Measurements from ENCODE around the gene MMP23B. TPM values are rescaled to one million over a fixed set of nuclear protein-coding genes. Genes with fewer than 3 reads are reported as not detected.
A peak's percentile ranks its signal among the peaks of the same experiment; 100 is the strongest.

MMP23B gene
- total RNA-seq, 2 donors from 2014 or later: 3.0 to 5.8 TPM

DNA sequence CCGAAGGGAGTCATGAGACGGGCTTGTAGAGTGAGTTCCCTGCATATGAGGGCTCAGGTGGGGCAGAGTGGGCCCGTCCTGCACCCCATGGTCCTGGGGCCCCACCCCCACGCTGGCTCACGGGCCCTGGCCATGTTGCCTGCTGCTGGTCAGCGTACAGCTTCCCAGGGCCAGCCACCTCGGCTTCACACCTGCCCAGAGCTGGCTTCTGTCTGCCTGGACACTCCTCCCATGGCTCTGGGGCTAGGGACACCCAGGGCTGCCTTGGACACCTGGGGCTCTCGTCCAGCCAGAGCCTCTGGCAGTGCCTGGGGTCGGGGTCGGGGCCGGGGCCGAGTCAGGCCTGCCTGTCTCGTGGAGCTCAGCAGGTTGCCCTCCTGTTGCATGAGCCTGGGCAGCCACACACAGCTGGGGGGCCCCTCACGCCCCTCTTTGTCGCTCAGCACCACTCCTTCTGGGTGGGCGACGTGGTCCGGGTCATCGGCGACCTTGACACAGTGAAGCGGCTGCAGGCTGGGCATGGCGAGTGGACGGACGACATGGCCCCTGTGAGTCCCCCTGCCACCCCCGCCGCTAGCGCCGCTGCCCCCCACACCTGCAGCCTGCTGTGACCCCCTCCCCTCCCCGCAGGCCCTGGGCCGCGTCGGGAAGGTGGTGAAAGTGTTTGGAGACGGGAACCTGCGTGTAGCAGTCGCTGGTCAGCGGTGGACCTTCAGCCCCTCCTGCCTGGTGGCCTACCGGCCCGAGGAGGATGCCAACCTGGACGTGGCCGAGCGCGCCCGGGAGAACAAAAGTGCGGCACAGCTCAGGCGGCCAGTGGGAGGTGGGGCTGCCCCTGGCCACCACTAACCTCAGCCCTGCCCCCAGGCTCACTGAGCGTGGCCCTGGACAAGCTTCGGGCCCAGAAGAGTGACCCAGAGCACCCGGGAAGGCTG is 5.5 kb upstream of the MMP23B start:
- H3K27ac ChIP-seq: peak overlapping the region; percentile 72
- H3K9ac ChIP-seq (ENCODE audit: low read depth in 2 of 2, low read length in 2 of 2): peak overlapping the region; percentile 43 to 51
- no peak for DNase-seq

DNA sequence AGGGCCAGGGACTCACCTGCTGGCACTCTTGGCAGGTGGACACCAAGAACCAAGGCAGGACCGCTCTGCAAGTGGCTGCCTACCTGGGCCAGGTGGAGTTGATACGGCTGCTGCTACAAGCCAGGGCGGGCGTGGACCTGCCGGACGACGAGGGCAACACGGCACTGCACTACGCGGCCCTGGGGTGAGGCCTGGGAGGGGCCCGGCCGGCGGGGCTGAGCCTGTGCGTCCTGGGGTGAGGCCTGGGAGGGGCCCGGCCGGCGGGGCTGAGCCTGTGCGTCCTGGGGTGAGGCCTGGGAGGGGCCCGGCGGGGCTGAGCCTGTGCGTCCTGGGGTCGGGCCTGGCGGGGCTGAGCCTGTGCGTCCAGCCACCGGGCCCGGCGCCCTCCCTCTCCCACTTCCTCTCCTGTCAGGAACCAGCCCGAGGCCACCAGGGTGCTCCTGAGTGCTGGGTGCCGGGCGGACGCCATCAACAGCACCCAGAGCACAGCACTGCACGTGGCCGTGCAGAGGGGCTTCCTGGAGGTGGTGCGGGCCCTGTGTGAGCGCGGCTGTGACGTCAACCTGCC is 4.6 kb upstream of the MMP23B start:
- peak; percentile 84 for DNase-seq
- no peak overlapping the region for H3K4me3 ChIP-seq
- H3K27ac ChIP-seq: peak overlapping the region; percentile 72
- intact Hi-C loops (cut with DNase I): no loop called here
- no peaks in the 10 kb centered on the region for H3K9me3 ChIP-seq
- H3K4me1 ChIP-seq: peaks cover 5% of the 10 kb centered on the region
- no peaks in the 10 kb centered on the region for H3K36me3 ChIP-seq
- peak overlapping the region; percentile 43 to 51 for H3K9ac ChIP-seq (ENCODE audit: low read depth in 2 of 2, low read length in 2 of 2)
- H3K27me3 ChIP-seq: peaks cover 19% of the 10 kb centered on the region
- TF ChIP-seq, protein P1, sequence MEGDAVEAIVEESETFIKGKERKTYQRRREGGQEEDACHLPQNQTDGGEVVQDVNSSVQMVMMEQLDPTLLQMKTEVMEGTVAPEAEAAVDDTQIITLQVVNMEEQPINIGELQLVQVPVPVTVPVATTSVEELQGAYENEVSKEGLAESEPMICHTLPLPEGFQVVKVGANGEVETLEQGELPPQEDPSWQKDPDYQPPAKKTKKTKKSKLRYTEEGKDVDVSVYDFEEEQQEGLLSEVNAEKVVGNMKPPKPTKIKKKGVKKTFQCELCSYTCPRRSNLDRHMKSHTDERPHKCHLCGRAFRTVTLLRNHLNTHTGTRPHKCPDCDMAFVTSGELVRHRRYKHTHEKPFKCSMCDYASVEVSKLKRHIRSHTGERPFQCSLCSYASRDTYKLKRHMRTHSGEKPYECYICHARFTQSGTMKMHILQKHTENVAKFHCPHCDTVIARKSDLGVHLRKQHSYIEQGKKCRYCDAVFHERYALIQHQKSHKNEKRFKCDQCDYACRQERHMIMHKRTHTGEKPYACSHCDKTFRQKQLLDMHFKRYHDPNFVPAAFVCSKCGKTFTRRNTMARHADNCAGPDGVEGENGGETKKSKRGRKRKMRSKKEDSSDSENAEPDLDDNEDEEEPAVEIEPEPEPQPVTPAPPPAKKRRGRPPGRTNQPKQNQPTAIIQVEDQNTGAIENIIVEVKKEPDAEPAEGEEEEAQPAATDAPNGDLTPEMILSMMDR (IDR thresholded peaks at IDR 0.05): no peak

More for the DNA sequence above, 5.5 kb upstream of the MMP23B start:
- H3K27me3 ChIP-seq: peaks cover 11% of the 10 kb centered on the region
- no peak overlapping the region for H3K4me3 ChIP-seq
- peaks cover 5% of the 10 kb centered on the region for H3K4me1 ChIP-seq
- no peaks in the 10 kb centered on the region for H3K9me3 ChIP-seq
- TF ChIP-seq, protein P1 (IDR thresholded peaks at IDR 0.05): no peak
- intact Hi-C loops (cut with DNase I): no loop called here
- H3K36me3 ChIP-seq: no peaks in the 10 kb centered on the region

DNA sequence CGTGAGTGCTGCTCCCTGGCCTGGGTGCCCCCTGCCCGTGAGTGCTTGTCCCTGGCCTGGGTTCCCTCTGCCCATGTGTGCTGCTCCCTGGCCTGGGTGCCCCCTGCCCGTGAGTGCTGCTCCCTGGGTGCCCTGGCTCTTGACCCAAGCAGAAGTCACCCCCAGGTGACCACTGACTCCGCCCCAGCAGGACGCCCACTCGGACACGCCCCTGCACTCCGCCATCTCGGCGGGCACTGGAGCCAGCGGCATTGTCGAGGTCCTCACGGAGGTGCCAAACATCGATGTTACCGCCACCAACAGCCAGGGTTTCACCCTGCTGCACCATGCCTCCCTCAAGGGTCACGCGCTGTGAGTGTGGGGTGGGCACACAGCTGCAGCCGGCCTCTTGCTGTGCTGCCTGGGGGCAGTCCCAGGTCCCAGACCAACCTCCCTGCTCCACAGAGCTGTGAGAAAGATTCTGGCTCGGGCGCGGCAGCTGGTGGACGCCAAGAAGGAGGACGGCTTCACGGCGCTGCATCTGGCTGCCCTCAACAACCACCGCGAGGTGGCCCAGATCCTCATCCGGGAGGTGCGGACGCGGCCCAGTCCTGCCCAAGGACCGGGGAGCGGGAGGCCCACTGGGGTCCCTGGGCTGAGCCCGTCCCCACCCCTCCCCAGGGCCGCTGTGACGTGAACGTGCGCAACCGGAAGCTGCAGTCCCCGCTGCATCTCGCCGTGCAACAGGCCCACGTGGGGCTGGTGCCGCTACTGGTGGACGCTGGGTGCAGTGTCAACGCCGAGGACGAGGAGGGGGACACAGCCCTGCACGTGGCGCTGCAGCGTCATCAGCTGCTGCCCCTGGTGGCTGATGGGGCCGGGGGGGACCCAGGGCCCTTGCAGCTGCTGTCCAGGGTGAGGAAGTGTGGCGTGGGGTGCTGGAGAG is 3.9 kb upstream of the MMP23B start:
- Histone ChIP-seq H3K36me3 (no peaks in the 10 kb centered on the region), H3K27ac (peak overlapping the region; percentile 32), H3K4me1 (peaks cover 5% of the 10 kb centered on the region), H3K4me3 (no peak overlapping the region), H3K9me3 (no peaks in the 10 kb centered on the region), H3K9ac (ENCODE audit: low read depth in 2 of 2, low read length in 2 of 2) (peak overlapping the region in 1 of 2 donors; percentile 8), H3K27me3 (peaks cover 19% of the 10 kb centered on the region)
- DNase-seq: no peak
- intact Hi-C loops (cut with DNase I): no loop called here
- TF ChIP-seq, protein P1 (IDR thresholded peaks at IDR 0.05): no peak

DNA sequence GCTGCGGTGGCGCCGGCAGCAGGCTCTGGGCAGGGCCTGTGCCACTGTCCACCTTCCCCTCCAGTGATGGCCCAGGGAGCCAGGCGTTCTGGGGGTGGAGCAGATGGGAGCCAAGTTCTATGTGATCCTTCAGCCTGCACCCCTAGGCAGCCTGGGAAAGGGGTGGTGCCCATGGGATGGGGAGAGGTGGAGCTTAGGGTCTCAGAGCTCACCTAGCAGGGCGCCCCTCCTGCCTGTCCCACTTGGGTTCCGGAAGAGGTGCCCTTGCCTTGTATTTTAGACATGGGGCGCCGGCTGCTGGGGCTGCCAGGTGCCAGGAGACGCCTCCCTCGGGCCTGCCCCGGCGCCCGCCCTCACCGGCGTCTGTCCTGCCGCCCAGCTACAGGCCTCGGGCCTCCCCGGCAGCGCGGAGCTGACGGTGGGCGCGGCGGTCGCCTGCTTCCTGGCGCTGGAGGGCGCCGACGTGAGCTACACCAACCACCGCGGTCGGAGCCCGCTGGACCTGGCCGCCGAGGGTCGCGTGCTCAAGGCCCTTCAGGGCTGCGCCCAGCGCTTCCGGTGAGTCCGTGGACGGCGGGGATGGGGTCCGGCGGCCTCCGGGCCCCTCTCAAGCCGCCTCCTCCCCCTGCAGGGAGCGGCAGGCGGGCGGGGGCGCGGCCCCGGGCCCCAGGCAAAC is 3.1 kb upstream of the MMP23B start:
- no peaks in the 10 kb centered on the region for H3K36me3 ChIP-seq
- H3K9ac ChIP-seq (ENCODE audit: low read depth in 2 of 2, low read length in 2 of 2): peak overlapping the region in 1 of 2 donors; percentile 27
- peaks cover 5% of the 10 kb centered on the region for H3K4me1 ChIP-seq
- H3K27ac ChIP-seq: no peak overlapping the region
- no peak for DNase-seq
- intact Hi-C loops (cut with DNase I): no loop called here
- H3K27me3 ChIP-seq: peaks cover 19% of the 10 kb centered on the region
- peak overlapping the region; percentile 13 for H3K4me3 ChIP-seq
- TF ChIP-seq, protein P1 (IDR thresholded peaks at IDR 0.05): no peak
- H3K9me3 ChIP-seq: no peaks in the 10 kb centered on the region
